GM18861 (cell line): ENCODE data around the gene SAMD9.
"Not testable (repeated sequence)": the region's sequence is repeated elsewhere in the genome, so short reads cannot be mapped to it uniquely, and the experiment has no call there.

Experiments used
- ATAC-seq: cut with Tn5 transposase; IDR thresholded peaks from one replicate; pipeline ENCODE4 v1.9.1; 2021; ENCODE audit not compliant: unreplicated experiment

Gene SAMD9

DNA sequence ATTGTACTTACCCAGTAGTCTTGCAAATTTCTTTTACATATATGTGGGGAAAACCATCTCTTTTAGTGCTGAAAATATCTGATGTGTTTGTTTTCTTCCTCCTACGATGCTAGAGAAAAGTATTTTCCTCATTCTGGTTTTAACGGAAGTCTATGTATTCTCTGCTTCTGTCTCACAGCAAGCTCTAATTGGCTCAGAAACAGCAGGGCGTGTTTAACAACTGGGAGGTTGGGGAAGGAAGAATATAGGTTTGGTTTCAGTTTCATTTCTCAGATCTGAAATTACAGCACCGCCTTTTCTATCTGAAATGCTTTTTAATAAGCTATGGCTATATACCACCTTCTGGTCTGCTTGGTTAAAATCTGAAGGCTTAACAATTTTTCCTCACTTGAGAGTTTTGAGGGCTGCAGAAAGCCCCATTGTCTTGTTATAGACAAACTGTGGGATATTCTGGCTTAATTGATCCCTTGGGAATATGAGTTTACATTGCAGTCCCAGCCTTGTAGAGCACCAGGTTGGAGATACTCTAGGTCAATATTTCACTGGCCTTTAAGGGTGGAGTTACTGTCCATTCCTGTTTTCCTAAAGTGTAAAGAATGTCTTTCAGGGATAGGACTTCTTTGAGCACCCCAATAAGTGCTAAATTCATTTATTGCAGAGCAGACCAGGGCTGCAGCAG lies at the start of gene SAMD9:
Gene SAMD9 (minus strand): TSS at position 128 of the 679 bp plus-strand sequence. CDS start 11,882 bp downstream, outside the sequence.
- ATAC-seq = peak; percentile 100

GRCh38 chr7:93165447-93165846 lies 47.7 kb upstream of the SAMD9 start:
- ATAC-seq = peak; percentile 99

DNA sequence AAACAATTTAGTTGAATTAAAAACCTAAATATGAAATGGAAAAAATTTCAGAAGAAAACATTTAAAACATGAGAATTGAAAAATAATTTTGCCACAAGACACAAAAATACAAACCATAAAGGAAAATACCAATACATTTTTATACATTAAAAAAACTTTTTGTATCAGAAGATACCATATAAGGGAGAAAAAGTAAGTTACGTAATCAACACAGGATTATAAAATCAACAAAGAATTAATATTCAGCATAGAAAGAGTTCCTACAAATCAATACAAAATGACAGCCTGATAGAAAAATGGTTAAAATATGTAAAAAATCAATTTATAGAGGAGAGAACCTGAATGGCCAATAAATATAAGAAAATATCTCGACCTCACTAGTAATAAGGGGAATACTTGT lies 47.0 kb upstream of the SAMD9 start:
- no peak for ATAC-seq

DNA sequence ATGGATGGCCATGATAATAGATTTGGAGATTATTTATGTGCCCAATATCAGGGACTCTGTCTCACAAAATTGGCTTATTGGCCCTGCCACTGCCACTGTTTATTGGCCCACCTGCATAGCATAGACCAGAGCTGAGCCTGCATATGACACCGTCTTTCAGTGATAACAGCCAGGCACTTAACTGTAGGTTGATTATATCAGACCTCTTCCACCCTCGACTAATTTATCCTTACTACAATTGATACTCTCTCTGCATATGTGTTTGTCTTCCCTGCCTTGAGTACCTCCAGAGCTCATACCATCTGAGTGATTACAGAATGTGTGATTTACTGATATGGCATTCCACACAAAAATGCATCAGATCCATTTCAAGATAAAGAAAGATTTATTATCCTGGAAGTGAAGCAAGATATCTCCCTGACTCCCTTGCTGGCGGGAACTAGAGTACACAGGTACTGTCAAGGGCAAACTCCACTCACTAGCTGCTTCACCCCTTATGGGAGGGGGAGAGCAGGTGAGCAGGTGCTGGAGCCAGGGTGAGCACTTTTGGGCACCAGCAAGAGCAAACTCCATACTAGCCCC lies 43.5 kb upstream of the SAMD9 start:
- ATAC-seq = no peak

DNA sequence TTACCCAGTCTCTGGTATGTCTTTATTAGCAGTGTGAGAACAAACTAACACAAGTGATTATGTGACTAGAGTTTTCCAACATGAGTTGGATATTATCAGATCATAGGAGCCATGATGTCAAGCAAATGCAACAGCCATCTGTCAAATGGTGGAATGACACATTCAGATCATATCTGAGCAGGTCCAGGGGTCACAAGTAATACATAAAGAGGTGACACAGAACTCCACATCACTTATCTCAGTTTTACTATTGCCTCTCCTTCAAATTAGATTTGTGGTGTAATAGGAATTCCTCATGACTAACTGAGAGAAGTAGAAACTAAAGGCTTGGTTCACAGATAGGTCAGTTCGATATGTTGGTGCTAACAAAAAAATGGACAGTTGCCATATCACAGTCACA lies 42.6 kb upstream of the SAMD9 start:
- ATAC-seq = no peak

- ATAC-seq = no peak
Measured at GRCh38 chr7:93159490-93159889, 41.7 kb upstream of the SAMD9 start.

DNA sequence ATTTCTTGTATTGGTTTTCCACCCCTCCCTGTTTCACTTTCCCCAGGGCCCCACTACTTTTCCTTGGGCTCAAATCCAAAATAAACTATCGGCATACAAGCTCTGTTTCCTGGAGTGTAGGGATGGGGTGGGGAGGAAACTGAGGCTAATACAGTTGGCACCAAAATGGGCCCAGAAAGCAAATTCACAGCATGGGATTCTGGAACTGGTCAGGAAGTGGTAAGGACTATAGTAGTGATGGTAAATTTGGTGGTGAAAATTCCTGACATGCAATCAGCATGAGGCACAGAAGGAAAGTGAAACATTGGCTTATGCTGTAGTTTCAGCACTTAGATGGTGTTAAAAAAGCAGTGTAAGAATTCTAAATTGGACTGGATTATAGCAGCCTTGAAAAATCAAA lies 39.1 kb upstream of the SAMD9 start:
- ATAC-seq = no peak

- ATAC-seq = no peak
Measured at GRCh38 chr7:93150200-93150835, 32.5 kb upstream of the SAMD9 start.

DNA sequence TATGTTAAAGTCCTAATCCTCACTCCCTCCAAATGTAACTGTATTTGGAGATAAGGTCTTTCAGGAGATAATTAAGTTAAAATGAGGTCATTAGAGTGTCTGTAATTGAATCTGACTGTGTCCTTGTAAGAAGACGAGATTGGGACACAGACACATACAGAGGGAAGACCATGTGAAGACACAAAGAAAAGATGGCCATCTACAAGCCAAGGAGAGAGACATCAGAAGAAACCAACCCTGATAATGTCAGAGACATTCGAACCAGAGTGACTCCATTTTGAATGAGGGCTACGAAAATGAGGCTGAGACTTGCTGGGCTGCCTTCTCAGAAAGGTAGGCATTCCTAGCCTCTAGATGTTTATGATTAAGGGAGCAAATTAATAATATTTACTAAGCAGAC lies 30.9 kb upstream of the SAMD9 start:
- ATAC-seq = no peak

- ATAC-seq = peak; percentile 57
Measured at GRCh38 chr7:93148144-93148543, 30.4 kb upstream of the SAMD9 start, which contains the start of gene SAMD9L. Gene SAMD9L (minus strand): TSS chr7:93148385. CDS start chr7:93135971, 12,414 bp downstream.

DNA sequence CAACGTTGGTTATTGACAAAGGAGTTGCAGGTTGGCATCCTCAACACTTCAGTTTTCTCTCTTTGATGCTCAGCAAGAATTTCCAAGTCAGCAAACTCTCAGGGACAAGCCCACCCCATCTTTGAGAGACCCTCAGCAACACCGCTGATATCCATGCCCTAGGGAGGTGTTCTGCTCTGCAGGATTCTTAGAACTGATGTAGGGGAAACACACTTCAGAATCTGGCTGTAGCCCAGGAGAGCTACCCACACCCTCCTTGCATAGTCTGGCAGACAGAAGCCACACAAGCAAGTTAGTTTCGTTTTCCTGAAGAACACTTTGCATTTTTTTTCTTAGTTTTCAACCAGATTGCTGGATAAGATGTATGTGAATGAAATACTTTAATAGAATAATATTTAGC lies 29.6 kb upstream of the SAMD9 start:
- peak; percentile 71 for ATAC-seq

DNA sequence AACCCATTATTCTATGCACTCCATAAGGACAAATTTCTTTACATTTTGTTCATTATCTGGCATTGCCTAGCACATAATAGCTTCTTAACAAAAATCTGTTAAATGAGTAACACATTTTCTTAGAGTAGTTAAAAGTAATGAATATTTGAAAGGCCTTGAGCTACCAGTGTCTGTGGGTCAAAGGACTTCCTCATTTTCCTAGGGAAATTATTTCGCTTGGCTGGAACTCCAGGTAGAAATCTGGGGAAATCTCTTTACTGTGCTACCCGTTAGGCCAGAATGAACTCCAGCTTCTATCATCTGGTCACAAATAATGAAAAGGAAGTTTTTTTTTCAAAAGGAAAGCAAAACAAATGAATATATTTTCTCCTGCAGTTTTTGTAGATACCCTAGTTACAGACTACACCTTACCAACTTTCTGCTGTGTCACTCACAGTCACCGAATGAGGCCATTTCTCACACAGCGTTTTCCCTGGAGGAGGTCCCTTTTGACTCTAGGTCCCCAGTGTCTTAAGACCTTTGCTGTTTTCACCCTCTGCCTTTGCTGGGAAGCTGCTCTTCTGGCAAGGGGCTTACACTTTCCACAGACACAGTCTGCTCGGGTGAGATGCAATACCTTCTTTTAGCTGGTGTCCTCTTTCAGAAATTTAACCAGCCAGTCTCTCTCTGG lies 28.8 kb upstream of the SAMD9 start:
- ATAC-seq = no peak

DNA sequence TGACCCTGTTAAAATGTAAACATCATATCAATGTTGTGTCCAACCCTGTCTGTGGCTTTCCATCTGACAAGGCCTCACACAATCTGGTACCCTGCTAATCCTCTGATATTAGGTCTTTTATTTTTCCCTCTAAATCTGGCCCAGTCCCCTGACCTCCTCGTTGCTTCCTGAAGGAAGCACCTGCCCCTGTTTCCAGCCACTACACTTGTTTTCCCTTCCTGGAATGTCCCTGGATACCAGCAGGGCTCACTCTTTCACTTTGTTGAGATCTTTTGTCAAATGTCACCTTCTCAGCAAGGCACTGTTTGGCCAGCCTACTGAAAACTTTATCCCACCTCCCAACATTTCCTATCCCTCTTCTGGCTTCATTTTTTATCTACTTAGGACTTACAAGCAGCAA lies 28.3 kb upstream of the SAMD9 start:
- ATAC-seq = no peak

GRCh38 chr7:93145354-93145753 lies 27.6 kb upstream of the SAMD9 start:
- ATAC-seq = no peak

GRCh38 chr7:93142127-93142526 lies 24.3 kb upstream of the SAMD9 start:
- no peak for ATAC-seq

GRCh38 chr7:93140582-93141191 lies 22.9 kb upstream of the SAMD9 start:
- no peak for ATAC-seq

DNA sequence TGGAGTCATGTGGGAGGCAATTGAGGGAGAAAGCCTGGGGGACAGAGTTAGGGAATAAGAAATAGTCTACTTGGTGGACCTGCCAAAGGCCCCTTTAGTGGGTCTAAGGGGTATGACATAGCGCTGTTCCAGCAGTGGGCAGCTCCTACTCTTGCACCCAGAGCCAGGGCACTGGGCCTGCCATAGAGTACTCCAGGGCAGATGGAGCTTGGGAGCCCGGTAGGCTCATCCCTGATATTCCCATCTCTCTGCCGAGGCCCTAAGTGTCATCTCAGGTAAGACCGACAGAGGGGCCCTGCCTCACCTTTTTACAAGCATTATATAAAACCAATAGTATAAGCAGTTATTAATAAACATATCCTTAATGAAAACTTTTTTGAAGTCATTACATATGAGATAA lies 20.8 kb upstream of the SAMD9 start:
- ATAC-seq = no peak

GRCh38 chr7:93133005-93133404 lies 15.2 kb upstream of the SAMD9 start:
- ATAC-seq = no peak

DNA sequence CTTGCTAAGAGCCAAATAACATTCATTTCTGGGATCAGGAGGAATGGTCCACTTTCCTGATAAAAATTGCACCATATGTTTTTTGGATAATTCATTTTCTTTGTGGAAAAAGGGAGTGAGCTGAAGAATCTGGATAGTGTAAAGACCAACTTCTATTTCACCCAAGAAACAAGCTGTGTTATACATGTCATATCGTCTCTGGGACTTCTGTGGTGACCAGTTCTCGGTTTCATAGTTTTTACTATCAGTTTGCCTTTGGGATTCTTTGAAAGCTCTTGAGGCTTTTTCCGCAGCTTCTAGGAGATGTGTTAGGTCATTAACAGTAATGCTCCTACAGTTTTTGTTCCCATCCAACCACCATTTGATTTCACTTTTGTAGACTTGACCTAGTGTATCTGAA lies 14.4 kb upstream of the SAMD9 start:
- ATAC-seq = no peak

DNA sequence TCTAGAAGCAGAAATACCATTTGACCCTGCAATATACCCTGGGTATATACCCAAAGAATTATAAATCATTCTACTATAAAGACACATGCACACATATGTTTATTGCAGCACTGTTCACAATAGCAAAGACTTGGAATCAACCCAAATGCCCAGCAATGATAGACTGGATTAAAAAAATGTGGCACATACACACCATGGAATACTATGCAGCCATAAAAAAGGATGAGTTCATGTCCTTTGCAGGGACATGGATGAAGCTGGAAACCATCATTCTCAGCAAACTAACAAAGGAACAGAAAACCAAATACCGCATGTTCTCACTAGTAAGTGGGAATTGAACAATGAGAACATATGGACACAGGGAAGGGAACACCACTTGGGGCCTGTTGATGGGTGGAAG lies 9.2 kb upstream of the SAMD9 start:
- ATAC-seq = not testable (repeated sequence)

DNA sequence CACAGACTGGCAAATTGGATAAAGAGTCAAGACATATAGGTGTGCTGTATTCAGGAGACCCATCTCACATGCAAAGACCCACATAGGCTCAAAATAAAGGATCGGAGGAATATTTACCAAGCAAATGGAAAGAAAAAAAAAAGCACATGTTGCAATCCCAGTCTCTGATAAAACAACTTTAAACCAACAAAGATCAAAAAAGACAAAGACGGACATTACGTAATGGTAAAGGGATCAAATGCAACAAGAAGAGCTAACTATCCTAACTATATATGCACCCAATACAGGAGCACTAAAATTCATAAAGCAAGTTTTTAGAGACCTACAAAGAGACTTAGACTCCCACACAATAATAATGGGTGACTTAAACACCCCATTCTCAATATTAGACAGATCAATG lies 5.8 kb upstream of the SAMD9 start:
- not testable (repeated sequence) for ATAC-seq
